ENCODE results near the gene IFFO2.

- no peak for TF ChIP-seq REST (IDR thresholded peaks at IDR 0.05)
- no peak for TF ChIP-seq CTCF (IDR thresholded peaks at IDR 0.05; ENCODE audit: low read depth, low read length, missing input control)
- TF ChIP-seq, protein P1, sequence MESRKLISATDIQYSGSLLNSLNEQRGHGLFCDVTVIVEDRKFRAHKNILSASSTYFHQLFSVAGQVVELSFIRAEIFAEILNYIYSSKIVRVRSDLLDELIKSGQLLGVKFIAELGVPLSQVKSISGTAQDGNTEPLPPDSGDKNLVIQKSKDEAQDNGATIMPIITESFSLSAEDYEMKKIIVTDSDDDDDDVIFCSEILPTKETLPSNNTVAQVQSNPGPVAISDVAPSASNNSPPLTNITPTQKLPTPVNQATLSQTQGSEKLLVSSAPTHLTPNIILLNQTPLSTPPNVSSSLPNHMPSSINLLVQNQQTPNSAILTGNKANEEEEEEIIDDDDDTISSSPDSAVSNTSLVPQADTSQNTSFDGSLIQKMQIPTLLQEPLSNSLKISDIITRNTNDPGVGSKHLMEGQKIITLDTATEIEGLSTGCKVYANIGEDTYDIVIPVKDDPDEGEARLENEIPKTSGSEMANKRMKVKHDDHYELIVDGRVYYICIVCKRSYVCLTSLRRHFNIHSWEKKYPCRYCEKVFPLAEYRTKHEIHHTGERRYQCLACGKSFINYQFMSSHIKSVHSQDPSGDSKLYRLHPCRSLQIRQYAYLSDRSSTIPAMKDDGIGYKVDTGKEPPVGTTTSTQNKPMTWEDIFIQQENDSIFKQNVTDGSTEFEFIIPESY (IDR thresholded peaks at IDR 0.05), result no peak
- no peak for TF ChIP-seq GABPA (IDR thresholded peaks at IDR 0.05 in 1 of 2, conservative IDR thresholded peaks at IDR 0.05 in 1 of 2)
- TF ChIP-seq RAD21 (IDR thresholded peaks at IDR 0.05), result no peak
- no peak for TF ChIP-seq JUND (IDR thresholded peaks at IDR 0.05)
- no peak for TF ChIP-seq TAF1 (conservative IDR thresholded peaks at IDR 0.05)
These were observed 9.0 kb upstream of the IFFO2 start for GRCh38 chr1:18965206-18966173.

All from liver (tissue), 3 donors.